NCI-H82 treated with DMSO at 0.1 percent for 48 hours (cell line): ENCODE measurements around the gene LRP8.
A peak's percentile ranks its signal among the peaks of the same experiment; 100 is the strongest.
"Not testable (repeated sequence)": the region's sequence is repeated elsewhere in the genome, so short reads cannot be mapped to it uniquely, and the experiment has no call there.

ENCODE experiments used
- DNase-seq: peaks from one replicate; lab custom pipeline; 2025; ENCODE audit not compliant: unreplicated experiment; lab: John Stamatoyannopoulos, UW

Gene LRP8

DNA sequence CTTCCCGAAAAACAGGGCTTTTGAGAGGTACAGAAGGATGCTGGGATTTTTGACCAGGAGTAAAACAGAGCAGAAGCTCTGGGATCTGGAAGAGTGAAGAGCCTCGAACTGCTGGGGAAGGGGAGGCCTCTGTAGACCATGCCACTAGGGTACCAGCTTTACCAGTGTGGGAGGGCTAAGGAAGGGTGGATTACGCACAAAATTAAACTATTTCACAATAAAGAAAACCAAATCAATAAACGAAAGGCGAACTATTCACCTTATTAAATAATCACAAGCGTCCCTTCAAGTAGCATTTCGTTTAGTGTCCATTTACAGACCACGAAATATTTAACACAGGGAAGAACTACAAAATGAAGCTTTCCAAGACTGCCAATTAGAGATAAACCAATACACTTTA lies 108.2 kb downstream of the LRP8 start:
- no peak for DNase-seq

GRCh38 chr1:53218201-53218600 lies 109.7 kb downstream of the LRP8 start:
- no peak for DNase-seq

GRCh38 chr1:53214376-53214940 lies 113.4 kb downstream of the LRP8 start:
- no peak for DNase-seq

GRCh38 chr1:53210954-53211353 lies 116.9 kb downstream of the LRP8 start:
- no peak for DNase-seq

GRCh38 chr1:53210352-53210751 lies 117.5 kb downstream of the LRP8 start:
- DNase-seq = no peak

DNA sequence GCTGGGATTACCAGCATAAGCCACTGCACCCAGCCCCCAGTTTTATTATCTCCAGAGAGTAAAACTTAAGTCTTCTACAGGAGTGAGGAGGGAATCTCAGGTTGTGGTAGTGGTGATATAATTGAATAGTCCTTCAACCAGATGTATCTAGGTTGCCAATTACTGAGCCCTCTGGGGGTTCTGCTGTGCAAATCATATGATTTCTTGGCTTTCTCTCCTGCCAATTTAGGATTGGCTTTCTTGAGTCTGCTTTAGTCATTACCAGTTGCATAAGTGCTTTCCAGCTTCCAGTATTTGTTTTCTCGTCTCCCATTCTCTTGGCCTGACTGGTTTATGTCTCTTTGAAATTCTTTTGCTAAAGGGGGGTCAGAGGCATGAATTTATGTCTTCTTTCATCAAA lies 120.1 kb downstream of the LRP8 start:
- no peak for DNase-seq

GRCh38 chr1:53206735-53207379 lies 121.0 kb downstream of the LRP8 start:
- no peak for DNase-seq

DNA sequence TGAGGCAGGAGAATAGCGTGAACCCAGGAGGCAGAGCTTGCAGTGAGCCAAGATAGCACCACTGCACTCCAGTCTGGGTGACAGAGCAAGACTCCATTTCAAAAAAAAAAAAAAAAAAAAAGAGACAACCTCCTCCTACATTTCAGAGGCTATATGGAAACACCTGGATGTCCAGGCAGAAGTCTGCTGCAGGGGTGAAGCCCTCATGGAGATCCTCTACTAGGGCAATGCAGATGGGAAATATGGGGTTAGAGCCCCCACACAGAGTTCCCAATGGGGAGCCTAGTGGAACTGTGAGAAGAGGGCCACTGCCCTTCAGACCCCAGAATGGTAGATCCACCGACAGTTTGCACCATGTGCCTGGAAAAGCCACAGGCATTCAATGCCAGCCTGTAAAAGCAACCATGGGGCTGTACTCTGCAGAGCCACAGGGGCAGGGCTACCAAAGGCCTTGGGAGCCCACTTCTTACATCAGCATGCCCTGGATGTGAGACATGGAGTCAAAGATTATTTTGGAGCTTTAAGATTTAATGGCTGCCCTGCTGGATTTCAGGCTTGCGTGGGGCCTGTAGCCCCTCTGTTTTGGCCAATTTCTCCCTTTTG lies 121.7 kb downstream of the LRP8 start:
- DNase-seq = not testable (repeated sequence)

GRCh38 chr1:53205496-53205895 lies 122.4 kb downstream of the LRP8 start:
- DNase-seq = not testable (repeated sequence)

DNA sequence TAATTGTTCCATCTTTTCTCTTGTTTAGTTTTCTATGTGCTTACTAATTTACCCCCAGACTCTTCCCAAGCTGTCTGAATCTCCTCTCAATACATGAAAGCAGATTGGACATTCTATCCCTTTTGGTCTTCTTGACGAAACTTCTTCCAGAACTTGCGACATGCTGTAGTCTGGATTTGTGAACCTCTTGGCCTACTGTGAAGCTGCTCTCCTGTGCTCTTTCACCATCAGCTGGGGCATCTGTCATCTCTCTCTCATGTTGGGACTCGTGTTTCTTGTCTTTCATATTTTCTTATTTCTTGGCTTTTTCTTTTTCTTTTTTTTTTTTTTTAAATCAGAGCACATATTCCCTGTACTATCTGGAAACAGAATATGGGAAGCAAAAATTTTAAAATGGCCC lies 124.4 kb downstream of the LRP8 start:
- DNase-seq = no peak

- DNase-seq = no peak
Observed at GRCh38 chr1:53198241-53198651, 129.6 kb downstream of the LRP8 start.

DNA sequence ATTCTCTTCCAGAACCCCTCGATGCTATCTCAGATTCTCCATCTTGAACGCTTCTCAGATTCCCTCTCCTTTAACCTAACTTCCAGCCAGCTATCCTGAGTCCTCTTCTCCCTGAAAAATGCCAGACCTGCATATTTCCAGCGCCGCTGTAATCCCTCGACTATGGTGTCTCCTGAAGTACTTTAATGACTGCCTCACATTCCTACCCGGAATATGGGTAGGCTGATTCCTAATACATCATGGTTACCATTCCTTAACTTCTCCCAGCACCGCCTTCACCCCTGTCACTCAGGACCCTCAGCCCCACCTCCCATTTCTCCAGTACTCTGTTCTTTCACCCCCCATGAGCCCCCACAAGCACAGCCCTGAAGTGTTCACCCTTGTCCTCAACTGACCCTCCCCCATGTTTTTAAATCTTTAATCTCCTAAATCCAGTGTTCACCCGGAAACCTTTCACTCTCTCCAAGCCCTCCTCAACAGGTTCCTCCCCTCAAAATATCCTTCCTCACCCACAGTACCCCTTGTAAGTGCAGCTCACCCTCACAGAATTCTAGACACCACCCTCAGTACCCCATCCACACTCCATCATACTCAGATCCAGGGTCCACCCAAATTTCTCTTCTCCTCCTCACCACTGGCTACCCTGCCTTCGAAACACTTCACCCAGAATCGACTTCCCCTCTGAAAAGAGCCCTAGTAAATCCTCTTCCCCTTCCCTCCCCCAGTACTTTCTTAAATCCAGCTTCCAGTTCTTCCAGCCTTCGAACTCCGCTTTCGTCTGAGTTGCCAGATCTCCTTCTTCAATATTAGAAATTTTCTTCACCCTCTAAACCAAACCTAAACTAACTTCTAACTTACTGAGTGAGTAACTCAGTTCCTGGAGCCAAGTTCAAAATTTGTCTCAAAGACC lies 130.3 kb downstream of the LRP8 start:
- DNase-seq = peak; percentile 39

DNA sequence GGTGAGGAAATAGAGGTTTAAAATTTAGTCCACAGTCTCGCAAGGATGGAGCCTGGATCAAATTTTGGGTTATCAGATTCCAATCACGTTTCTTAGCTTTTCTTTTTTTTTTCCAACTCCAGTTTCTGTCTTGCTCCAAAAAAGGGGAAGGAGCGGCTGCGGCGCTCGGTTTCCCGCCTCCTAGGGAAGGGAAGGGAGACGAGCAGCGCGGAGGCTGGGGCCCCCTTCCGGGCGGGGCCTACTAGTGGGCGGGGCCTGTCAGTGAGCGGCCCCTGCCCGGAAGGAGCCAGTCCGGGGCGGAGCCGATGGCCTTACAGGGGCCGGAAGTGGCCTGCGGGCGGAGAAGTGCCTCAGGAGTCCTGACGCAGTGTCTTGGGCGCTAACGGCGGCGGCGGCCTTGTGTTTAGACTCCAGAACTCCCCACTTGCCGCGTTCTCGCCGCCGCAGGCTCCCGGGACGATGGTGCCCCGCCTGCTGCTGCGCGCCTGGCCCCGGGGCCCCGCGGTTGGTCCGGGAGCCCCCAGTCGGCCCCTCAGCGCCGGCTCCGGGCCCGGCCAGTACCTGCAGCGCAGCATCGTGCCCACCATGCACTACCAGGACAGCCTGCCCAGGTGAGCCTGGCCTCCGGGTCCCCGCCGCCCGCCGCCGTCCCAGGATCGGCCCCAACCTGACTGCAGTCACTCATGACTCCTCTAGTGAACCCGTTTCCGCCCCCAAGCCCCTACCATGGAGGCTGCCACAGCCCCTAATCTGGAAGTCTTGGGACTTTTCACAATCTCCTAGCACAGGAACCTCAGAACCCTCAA lies 131.2 kb downstream of the LRP8 start, which contains the start of gene CPT2:
TSS of gene CPT2 (plus strand) at position 340 of the 806 bp plus-strand sequence. CDS start at position 460, 120 bp downstream.
- DNase-seq = peak; percentile 86

GRCh38 chr1:53196017-53196484 lies 131.8 kb downstream of the LRP8 start:
- DNase-seq = no peak

GRCh38 chr1:53195246-53196016 lies 132.4 kb downstream of the LRP8 start:
- DNase-seq = no peak
